GM19438 (cell line): ENCODE results near the gene LRRIQ1.

ENCODE experiments used
- ATAC-seq: cut with Tn5 transposase; IDR thresholded peaks from one replicate; pipeline ENCODE4 v1.9.1; 2021; ENCODE audit warnings: low read depth; ENCODE audit not compliant: unreplicated experiment

The LRRIQ1 gene

DNA sequence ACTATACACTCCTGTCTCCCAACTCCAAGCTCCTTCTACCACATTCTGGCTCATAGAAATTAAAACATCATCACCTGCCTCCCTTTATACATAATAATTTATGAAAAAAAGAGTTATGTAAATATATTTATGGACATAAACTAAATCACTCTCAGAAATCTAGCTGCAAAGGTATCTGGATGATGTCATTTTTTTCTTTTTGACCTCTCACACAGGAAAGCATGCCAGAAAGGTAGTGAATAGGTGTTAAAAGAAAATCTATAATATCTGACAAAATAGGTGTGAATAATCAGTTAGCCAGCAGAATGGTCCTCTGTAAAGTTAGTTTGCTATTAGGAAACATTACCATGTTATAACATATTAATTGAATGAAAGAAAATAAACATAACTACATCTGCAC is 7.7 kb downstream of the LRRIQ1 start:
- no peak for ATAC-seq

GRCh38 chr12:85057370-85057963 is 21.3 kb downstream of the LRRIQ1 start:
- ATAC-seq, result peak; percentile 84

- ATAC-seq, result no peak
Measured at GRCh38 chr12:85058339-85058738, 22.2 kb downstream of the LRRIQ1 start.

GRCh38 chr12:85059594-85059993 is 23.4 kb downstream of the LRRIQ1 start:
- ATAC-seq, result no peak

DNA sequence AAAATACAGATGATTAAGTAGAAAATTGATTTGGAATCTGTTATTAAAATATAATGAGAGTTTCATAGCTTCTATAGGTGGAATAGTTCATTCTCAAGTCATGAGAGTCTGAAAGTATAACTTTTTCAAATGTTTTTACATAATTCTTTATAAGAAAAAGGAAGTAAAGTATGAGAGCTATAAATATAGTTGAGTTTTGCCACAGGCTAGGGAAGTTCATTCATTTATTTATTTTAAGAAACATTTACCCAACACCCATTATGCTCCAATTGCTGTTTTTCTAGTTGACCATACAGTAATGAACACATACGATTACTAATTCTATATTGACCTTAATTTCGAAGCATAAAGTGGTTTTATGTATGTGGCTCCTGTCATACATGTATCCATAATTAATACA is 24.8 kb downstream of the LRRIQ1 start:
- no peak for ATAC-seq

DNA sequence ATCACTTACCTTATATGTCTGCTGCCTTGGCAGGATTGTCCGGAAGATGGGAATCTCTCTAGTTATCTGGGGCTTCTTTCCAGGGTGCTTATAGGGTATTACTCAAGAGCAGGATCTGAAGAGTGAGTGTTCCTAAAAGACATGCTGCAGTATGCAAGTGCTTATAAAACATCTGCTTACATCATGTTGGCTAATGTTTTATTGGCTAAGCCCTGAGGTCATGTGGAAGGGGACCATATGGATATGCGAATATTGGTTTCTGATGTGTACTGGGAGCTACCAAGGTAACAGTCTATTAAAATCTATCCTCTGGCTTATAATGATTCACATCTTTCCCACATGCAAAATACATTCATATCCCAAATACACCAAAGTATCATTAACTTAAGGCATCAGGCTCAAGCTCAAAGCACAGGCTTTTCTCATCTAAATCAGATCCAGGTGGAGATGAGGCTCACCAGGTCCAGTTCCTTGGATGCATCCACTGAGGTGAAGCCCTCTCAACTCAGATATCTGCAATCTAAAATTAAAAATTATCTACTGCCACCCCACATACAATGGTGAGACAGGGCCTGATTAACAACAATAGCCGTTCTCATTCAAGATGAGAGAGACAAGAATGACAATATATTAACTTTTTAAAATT is 29.8 kb downstream of the LRRIQ1 start:
- no peak for ATAC-seq

DNA sequence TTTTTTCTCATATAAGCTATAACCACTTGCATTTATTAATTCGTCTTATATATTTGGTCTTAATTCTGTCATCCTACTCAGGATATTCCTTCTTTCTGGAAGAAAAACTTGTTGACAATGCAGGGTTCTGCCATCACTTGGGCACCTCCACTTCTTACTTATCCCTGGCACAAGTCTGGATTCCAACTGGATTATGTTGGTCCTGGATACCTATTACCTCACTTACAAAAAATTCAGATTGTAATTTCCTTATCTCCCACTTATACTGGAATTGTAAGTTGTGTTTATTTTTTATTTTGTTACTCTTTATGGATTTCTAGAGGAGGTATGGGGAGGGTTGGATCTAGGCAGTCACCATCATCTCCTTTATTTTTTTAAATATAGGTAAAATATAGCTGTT is 36.7 kb downstream of the LRRIQ1 start:
- ATAC-seq, result no peak

- ATAC-seq, result peak; percentile 60
Measured at GRCh38 chr12:85076688-85077430, 40.7 kb downstream of the LRRIQ1 start.

DNA sequence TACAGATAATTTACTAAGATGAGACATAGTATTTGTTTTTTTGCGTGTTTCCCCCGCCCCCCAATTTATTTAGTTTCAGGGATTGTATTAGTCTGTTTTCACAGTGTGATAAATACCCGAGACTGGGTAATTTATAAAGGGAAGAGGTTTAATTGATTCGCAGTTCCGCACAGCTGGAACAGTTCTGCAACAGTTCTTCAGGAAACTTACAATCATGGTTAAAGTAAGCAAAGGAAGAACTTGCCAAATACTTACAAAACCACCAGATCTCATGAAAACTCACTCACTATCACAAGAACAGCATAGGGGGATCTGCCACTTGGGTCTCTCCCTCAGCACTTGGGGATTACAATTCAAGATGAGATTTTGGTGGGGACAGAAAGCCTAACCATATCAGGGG is 48.9 kb downstream of the LRRIQ1 start:
- ATAC-seq, result no peak

GRCh38 chr12:85089792-85090191 is 53.6 kb downstream of the LRRIQ1 start:
- no peak for ATAC-seq

- no peak for ATAC-seq
Measured at GRCh38 chr12:85092814-85093370, 56.7 kb downstream of the LRRIQ1 start.

GRCh38 chr12:85095501-85095900 is 59.4 kb downstream of the LRRIQ1 start:
- ATAC-seq, result no peak

GRCh38 chr12:85130646-85131045 is 94.5 kb downstream of the LRRIQ1 start:
- ATAC-seq, result no peak

GRCh38 chr12:85138833-85139232 is 102.7 kb downstream of the LRRIQ1 start:
- ATAC-seq, result no peak

- no peak for ATAC-seq
Measured at GRCh38 chr12:85147331-85147730, 111.2 kb downstream of the LRRIQ1 start.

DNA sequence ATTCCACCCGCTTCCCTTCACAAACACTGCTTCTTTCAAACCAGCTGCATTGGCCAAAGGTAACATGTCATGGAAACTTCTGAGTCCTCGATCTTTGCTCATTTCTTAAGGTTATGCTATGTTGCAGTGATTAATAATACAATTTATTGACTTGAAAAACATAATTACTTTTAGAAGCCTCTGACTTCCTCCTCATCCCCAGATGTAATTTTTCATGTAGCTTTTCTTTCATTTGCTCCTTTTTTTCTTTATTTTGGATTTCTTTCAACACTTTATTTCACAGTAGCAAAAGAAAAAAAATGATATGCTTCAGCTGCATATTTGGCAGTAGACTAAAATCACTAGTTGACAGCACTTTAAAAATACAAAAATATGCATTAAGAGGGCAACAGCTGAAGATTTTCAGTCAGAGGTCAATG is 116.2 kb downstream of the LRRIQ1 start:
- no peak for ATAC-seq

GRCh38 chr12:85155791-85156190 is 119.6 kb downstream of the LRRIQ1 start:
- no peak for ATAC-seq

DNA sequence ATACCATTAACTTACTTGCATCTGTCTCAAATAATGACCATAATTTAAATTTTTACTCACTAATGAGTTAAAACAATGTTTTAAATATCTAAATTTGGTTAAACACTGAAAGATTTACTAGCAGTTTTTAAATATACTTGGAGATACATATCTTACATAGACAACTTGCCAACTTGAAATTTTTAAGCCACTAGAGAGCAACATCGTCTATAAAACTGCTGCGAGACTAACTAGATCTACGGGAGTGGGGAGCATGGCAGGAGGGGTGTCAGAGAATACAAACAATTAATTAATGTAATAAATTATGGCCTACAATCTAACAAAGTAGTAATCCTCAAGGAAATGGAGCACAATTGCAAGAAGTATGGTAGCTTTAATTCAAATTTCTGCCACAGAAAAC is 120.4 kb downstream of the LRRIQ1 start:
- no peak for ATAC-seq

- ATAC-seq, result no peak
Measured at GRCh38 chr12:85157035-85157603, 121.0 kb downstream of the LRRIQ1 start.

DNA sequence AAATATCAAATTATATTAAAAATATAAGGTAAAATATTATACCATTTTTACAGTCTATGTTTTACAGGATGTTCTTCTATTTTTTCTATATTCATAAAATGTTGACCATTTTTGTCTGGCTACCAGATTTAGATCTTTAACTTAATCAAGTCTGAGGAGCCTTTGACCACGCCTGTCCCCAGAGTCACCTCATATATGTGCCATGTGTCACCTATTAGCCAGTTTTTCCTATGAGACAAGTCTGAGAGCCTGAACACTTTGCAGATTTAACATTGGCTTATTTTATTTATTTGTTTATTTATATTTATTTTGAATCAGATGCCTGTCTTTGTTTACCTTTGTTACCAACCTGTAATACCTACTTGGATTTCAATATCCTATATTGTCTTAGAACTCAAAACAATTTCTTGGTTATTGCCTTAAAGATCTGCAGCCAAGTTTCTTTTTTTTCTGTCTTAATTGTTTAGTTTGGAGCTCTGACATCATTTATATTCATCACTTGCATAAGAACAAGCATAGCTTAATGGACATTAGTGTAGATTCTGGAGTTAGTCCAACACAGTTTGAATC is 127.7 kb downstream of the LRRIQ1 start:
- ATAC-seq, result no peak

DNA sequence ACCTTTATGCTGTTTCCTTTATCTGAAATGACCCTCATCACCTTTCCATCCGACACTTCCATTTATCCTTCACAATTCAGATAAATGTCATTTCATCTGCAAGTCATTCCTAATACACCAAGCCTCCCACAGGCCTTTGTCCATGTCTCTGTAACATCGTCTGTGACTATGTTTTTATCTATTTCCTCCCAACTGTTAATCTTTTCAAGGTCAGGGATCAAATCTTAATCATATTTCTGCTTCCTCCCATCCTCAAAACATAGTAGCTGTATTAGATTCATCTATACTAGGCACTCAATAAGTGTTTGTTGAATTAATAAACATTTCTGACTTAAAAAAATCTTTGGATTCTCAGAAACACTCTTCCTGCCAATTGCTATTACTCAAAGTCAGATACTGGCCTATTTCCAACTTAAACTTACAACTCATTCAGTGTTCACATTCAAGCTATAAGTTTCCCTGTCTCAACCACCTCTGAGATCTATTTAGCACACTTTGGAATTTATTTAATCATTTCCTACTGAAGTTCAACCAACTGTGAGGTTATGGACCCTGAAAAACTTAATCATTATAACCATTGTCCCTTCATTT is 143.6 kb downstream of the LRRIQ1 start:
- ATAC-seq, result no peak
